GM18526 (cell line): ENCODE results near the gene RELB.

Source experiments
- POLR2A ChIP-seq: IDR thresholded peaks from 3 replicates; pipeline ENCODE4 v1.6.1; 2011; ENCODE audit not compliant: insufficient read length; ENCODE audit errors: extremely low read depth

The RELB gene

DNA sequence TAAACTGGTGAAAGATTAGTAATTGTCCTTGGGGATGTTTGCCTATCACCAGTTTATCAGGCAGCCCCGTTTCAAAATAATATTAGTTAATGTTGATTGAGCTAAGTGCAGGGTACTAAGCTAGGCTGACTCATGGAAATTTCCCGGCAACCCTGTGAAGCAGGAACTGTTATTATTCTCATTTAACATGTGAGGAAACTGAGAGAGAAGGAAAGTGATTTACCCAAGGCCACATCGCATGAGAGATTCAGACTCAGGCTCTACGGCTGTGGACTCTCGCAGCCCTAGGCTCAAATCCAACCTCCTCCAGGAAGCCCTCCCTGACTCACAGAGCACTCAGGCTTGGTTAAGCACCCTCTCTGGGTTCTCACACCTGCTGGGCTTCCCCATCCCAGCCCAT is 26.4 kb upstream of the RELB start:
- TF ChIP-seq POLR2A: no peak

- no peak for TF ChIP-seq POLR2A
These were observed 25.8 kb upstream of the RELB start for GRCh38 chr19:44975444-44975843.

- no peak for TF ChIP-seq POLR2A
These were observed 17.3 kb upstream of the RELB start for GRCh38 chr19:44984005-44984404.

- no peak for TF ChIP-seq POLR2A
These were observed 15.8 kb upstream of the RELB start for GRCh38 chr19:44985445-44985844.

DNA sequence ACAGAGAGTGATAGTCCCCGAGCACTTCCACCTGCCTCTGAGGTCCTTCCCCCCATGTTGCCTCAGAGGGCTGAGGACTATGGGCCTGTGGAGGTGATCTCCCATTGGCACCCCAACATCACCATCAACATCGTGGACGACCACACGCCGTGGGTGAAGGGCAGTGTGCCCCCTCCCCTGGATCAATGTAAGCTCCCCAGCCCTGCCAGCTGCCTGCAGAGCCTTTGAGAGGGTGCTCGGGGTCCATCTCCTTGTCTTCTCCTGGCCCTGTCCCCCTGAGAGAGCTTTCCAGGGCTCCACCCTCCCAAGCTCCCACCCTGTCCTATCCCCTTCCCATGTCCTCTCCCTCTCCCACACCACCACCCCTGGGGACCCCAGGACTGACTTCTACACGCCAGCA is 14.9 kb upstream of the RELB start:
- no peak for TF ChIP-seq POLR2A

- TF ChIP-seq POLR2A: no peak
These were observed 14.1 kb upstream of the RELB start for GRCh38 chr19:44987148-44987675.

DNA sequence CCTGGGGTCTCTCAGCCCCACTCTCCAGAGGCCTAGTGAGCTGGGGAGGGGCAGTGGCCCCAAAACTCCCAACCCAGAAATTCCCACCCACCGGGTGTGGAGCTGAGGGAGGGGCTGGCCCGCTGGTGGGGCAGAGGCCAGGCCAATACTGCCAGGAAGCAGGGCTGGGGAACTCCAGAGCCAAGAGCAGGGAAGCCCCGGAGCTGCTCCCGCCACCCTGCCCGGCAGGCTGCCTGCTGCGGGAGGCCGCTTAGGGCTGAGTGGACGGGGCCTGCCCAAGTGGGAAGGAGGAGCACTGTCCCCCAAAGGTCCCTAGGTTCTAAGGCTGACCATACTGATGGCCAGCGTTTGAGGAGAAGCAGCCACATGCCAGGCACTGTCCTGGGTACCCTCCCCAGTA is 13.0 kb upstream of the RELB start:
- no peak for TF ChIP-seq POLR2A

DNA sequence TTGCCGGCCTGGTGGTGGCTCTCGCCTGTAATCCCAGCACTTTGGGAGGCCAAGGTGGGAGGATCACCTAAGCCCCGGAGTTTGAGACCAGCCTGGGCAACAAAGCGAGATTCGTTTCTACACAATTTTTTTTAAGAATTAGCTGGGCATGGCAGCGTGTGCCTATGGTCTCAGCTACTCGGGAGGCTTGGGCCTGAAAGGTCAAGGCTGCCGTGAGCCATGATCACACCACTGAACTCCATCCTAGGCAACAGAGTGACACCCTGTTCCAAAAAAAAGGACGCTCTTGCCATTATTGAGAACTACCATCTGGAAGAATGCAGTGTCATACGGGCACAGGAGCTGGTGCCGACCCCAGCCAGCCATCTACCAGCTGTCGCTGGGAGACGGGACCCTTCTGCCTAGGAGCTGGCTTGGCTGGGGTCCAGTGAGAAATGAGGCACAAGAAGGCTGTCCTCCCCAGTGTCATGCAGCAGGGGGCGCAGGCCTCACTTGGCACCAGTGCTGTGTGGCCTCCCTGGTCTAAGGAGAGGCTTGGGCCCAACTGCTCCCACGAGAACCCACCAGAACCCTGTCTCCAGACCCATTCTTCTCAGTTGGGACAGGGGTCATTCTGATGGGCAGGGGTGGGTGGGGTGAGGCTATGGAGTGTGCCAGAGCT is 12.2 kb upstream of the RELB start:
- no peak for TF ChIP-seq POLR2A

DNA sequence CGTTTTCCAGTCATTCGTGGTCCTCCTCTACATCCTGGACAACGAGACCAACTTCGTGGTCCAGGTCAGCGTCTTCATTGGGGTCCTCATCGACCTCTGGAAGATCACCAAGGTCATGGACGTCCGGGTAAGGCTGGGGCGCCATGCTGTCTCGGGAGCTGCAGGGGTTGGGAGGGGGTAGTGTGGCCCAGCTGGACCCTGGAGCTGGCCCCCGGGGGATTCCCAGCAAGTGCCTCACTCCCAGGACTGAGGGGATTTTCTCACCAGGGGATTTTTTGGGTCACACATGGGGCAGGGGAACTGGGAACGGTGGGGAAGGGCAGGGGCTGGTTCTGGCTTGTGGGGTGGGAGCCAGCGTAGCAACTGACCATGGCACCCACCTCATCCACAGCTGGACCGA is 10.8 kb upstream of the RELB start:
- no peak for TF ChIP-seq POLR2A

GRCh38 chr19:44990966-44991365 is 10.3 kb upstream of the RELB start:
- TF ChIP-seq POLR2A: no peak

DNA sequence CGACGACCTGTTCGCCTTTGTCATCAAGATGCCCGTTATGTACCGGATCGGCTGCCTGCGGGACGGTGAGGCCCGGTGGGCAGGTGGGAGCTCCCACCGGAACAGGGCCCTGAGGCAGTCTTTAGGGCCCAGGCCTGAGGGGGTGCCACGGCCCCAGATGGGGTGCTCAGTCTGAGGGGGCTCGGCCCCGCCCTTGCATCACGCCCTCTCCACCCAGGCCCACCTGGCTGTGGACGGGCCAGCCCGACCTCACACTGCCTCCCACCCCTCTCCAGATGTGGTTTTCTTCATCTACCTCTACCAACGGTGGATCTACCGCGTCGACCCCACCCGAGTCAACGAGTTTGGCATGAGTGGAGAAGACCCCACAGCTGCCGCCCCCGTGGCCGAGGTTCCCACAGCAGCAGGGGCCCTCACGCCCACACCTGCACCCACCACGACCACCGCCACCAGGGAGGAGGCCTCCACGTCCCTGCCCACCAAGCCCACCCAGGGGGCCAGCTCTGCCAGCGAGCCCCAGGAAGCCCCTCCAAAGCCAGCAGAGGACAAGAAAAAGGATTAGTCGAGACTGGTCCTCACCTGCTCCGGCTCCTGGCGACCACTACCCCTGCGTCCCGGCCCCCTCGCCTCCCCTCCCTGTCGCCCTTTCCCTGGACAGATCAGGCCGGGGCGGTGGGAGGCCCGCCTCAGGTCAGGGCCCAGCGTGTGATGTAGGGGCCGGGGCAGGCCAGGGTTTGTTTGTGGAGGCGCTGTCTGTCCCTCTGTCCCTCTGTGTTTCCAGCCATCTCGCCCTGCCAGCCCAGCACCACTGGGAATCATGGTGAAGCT is 8.7 kb upstream of the RELB start:
- no peak for TF ChIP-seq POLR2A

DNA sequence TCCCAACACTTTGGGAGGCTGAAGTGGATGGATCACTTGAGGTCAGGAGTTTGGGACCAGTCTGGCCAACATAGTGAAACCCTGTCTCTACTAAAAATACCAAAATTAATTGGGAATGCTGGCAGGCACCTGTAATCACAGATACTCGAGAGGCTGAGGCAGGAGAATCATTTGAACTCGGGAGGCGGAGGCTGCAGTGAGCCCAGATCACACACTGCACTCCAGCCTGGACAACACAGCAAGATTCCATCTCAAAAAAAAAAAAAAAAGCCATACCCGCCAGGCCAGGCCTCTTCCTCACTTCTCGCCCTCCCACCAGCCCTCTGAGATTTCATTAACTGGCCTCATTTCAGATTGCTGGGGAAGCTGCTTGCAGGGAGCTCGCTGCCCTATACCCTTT is 7.7 kb upstream of the RELB start:
- TF ChIP-seq POLR2A: no peak

DNA sequence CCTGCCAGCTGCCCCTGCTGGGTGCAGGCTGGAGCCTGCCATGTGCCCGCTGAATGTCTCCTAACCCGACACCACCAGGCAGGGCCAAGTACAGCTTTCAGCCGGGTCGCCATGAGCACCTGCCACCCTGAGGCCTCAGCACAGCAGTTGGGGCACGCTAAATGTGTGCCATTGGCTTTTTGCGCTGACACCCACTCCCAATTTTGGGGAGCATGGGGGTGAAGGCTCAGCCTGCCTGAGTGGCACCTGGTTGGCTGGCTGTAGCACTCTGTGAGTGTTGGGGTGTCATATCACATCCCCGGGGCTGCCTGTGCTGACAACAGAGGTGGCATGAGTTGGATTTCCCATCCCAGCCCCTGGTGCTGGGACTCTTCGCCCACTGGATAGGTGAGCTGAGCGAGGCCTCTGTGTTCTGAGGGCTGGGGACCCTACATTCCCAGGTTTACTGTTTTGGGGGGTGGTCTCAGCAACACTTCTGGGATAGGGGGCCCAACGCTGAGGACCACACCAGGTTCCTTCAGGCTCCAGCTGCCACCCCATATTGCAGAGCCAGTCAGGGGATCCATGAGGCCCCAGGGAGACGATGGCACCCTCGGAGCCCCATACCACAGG is 7.2 kb upstream of the RELB start:
- TF ChIP-seq POLR2A: no peak

GRCh38 chr19:44998025-44998424 is 3.2 kb upstream of the RELB start:
- TF ChIP-seq POLR2A: no peak

- no peak for TF ChIP-seq POLR2A
These were observed 2.2 kb downstream of the RELB start for GRCh38 chr19:45003485-45003884.

DNA sequence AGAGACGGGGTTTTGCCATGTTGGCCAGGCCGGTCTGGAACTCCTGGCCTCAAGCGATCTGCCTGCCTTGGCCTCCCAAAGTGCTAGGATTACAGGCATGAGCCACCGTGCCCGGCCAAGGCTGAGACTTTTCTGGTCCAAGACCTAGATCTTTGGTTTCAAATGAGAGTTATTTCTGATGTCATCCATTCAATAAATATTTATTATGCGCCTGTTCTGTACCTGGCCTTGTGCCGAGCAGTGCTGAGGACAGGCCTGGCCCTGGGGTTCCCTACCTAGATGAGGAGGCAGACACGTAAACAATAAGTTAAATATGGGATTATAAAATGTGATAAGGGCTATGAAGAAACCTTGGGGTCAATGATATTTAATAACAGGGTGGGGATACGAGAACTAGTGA is 4.5 kb downstream of the RELB start:
- TF ChIP-seq POLR2A: no peak

DNA sequence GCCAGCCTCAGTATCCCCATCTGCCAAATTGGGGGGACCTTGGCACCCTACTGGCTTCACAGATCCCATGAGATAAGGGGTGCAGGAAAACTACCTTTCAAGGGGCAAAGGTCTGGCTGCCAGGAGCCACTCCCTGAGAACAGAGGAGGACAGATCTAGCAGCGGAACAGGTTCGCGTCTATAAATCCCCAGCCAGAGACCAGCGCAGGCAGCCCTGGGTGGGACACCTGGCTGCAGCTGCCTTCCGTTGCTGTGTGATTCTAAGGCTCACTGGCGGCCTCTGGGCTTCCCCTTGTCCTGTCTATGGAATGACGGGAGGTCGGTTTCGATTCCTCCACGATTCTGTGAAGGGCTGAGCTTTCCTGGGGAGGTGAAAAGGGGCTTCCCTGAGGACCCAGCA is 7.3 kb downstream of the RELB start:
- no peak for TF ChIP-seq POLR2A
